IPS DF 19.7 (cell line): Measurements from ENCODE around the gene BATF.

Experiments used
- DNase-seq: peaks from one replicate; pipeline ENCODE4 v3.0.0-alpha.2; 2013; ENCODE audit warnings: low read depth, low spot score

Gene BATF

GRCh38 chr14:75595226-75595625, 73.0 kb downstream of the BATF start:
- no peak for DNase-seq
